B cell (primary cell): ENCODE data around the gene PTPRN2. TPM values are rescaled to one million over a fixed set of nuclear protein-coding genes. Genes with fewer than 3 reads are reported as not detected.

Experiments used
- ATAC-seq: fragments of 200-7000 bp; cut with Tn5 transposase; one replicate; pipeline ENCODE4 v1.10.0; 2021; ENCODE audit warnings: low read depth, mild to moderate bottlenecking, moderate number of reproducible peaks, moderate library complexity
- CTCF ChIA-PET: fragments of 350-600 bp; sonication (Branson Sonifier 250); formaldehyde crosslinking; loops from one replicate; lab custom pipeline; 2021; ENCODE audit warnings: antibody characterized with exemption, inconsistent platforms; lab: Charles Lee
- POLR2A ChIA-PET: fragments of 350-600 bp; sonication (Branson Sonifier 250); formaldehyde crosslinking; loops from one replicate; lab custom pipeline; 2021; ENCODE audit warnings: antibody characterized with exemption; lab: Charles Lee
- DNase-seq: peaks from one replicate; pipeline ENCODE4 v3.0.0; 2013
- H2AFZ ChIP-seq: 2 replicates; pipeline ENCODE4 v1.6.1; 2012; ENCODE audit warnings: mild to moderate bottlenecking, low read depth, low read length; ENCODE audit not compliant: insufficient read depth, poor library complexity, severe bottlenecking
- H3K27ac ChIP-seq, 2 donors: 1 replicate in 1 of 2; 2 replicates in 1 of 2; pipeline ENCODE4 v1.5.1; 2012 to 2013; ENCODE audit warnings: low read length in 2 of 2, mild to moderate bottlenecking in 2 of 2, moderate library complexity in 1 of 2
- H3K27me3 ChIP-seq, 4 experiments: fragments of 200-600 bp in 1 of 4; sonication (generic) in 1 of 4; replicated peaks in 1 of 4; 1 replicate in 2 of 4; 2 replicates in 2 of 4; pipeline versions ENCODE4 v1.6.1 to v1.7.0; 2013 to 2016; ENCODE audit warnings: low read length in 3 of 4, mild to moderate bottlenecking in 2 of 4, mixed read lengths in 1 of 4, moderate library complexity in 1 of 4; ENCODE audit not compliant: insufficient read depth in 4 of 4, control insufficient read depth in 3 of 4; ENCODE audit errors: control extremely low read depth in 1 of 4
- H3K36me3 ChIP-seq, 2 experiments: replicated peaks in 1 of 2; 1 replicate in 1 of 2; 2 replicates in 1 of 2; pipeline versions ENCODE4 v1.6.1 to v1.7.1; 2013; ENCODE audit warnings: low read length in 1 of 2; ENCODE audit not compliant: insufficient read depth in 2 of 2, control insufficient read depth in 1 of 2; ENCODE audit errors: control extremely low read depth in 1 of 2, extremely low read depth in 1 of 2
- H3K4me1 ChIP-seq, 2 donors: fragments of 200-600 bp in 1 of 2; sonication (generic) in 1 of 2; 1 replicate in 1 of 2; 2 replicates in 1 of 2; pipeline versions ENCODE4 v1.5.1 to v1.6.1; 2013 to 2017; ENCODE audit warnings: low read length in 2 of 2; ENCODE audit not compliant: control insufficient read depth in 2 of 2, insufficient read depth in 2 of 2
- H3K4me2 ChIP-seq: replicated peaks from 2 replicates; pipeline ENCODE3; 2012; ENCODE audit warnings: mild to moderate bottlenecking, low read depth, low read length; ENCODE audit not compliant: poor library complexity, severe bottlenecking
- H3K4me3 ChIP-seq, 5 experiments: fragments of 200-600 bp in 1 of 5; sonication (generic) in 1 of 5; 1 replicate in 3 of 5; 2 replicates in 2 of 5; pipeline versions ENCODE4 v1.5.1 to v1.7.0; 2011 to 2016; ENCODE audit warnings: low read length in 4 of 5, mild to moderate bottlenecking in 4 of 5, low read depth in 2 of 5, control low read depth in 1 of 5, moderate library complexity in 1 of 5; ENCODE audit not compliant: insufficient read depth in 1 of 5; ENCODE audit errors: control extremely low read depth in 1 of 5, extremely low read depth in 1 of 5
- H3K79me2 ChIP-seq: fragments of 200-600 bp; sonication (generic); one replicate; pipeline ENCODE4 v1.6.0; 2016; ENCODE audit warnings: low read length; ENCODE audit not compliant: control insufficient read depth, insufficient read depth
- H3K9ac ChIP-seq: fragments of 200-600 bp; sonication (generic); 2 replicates; pipeline ENCODE4 v1.6.1; 2017; ENCODE audit warnings: mild to moderate bottlenecking, low read length, moderate library complexity
- H3K9me3 ChIP-seq, 3 donors: one replicate each; pipeline versions ENCODE4 v1.6.1 to v1.7.1; 2013; ENCODE audit warnings: low read length in 2 of 3; ENCODE audit not compliant: control insufficient read depth in 2 of 3, insufficient read depth in 1 of 3; ENCODE audit errors: control extremely low read depth in 1 of 3
- H4K20me1 ChIP-seq: 2 replicates; pipeline ENCODE4 v1.6.0; 2012; ENCODE audit warnings: mild to moderate bottlenecking, low read length; ENCODE audit not compliant: insufficient read depth, control insufficient read depth, poor library complexity, severe bottlenecking
- H3K27ac Mint-ChIP-seq: one replicate; pipeline ENCODE4 v1.8.0; 2021; ENCODE audit warnings: mixed read lengths
- H3K27me3 Mint-ChIP-seq: one replicate; pipeline ENCODE4 v1.8.0; 2021; ENCODE audit warnings: mixed read lengths
- H3K4me1 Mint-ChIP-seq: one replicate; pipeline ENCODE4 v1.8.0; 2021; ENCODE audit warnings: mixed read lengths
- H3K4me3 Mint-ChIP-seq: one replicate; pipeline ENCODE4 v1.8.0; 2021; ENCODE audit warnings: mixed read lengths
- H3K9me3 Mint-ChIP-seq: one replicate; pipeline ENCODE4 v1.8.0; 2022; ENCODE audit warnings: mixed read lengths; ENCODE audit not compliant: insufficient read depth
- CTCF ChIP-seq: fragments of 200-600 bp; IDR thresholded peaks from one replicate; pipeline ENCODE4 v1.8.0; 2022; ENCODE audit warnings: antibody characterized with exemption, mild to moderate bottlenecking
- EZH2 ChIP-seq: IDR thresholded peaks from 2 replicates; pipeline ENCODE4 v1.6.1; 2012; ENCODE audit warnings: borderline replicate concordance, low read depth, mild to moderate bottlenecking, moderate library complexity, low read length; ENCODE audit not compliant: insufficient read depth, poor library complexity, severe bottlenecking
- WGBS: methylation state at CpG from one replicate; pipeline ENCODE4 v1.1.5; 2013; ENCODE audit warnings: missing lambda C conversion rate; ENCODE audit not compliant: insufficient coverage; 5-methylcytosine and 5-hydroxymethylcytosine counted together
- intact Hi-C: fragments of 100-400 bp; cut with micrococcal nuclease; formaldehyde crosslinking; loops from one replicate; pipeline ENCODE4 v1.10.0; 2022
- polyA plus RNA-seq: library from polyadenylated mRNA; depleted of rRNA; stranded (reverse); fragments of >200 nt; gene quantifications from 2 replicates; pipeline ENCODE4 v1.2.3, GENCODE V29; 2012
- total RNA-seq, 2 donors: library from RNA; stranded (reverse); fragments of 120-200 nt in 1 of 2; gene quantifications; 1 replicate in 1 of 2; 2 replicates in 1 of 2; pipeline versions ENCODE4 v1.2.3 to v1.2.4, GENCODE V29; 2013 to 2022

The PTPRN2 gene
- total and polyA plus RNA-seq, 2 donors (not counting 1 experiment from before 2014, with no cell fraction given) = 2.0 to 5.0 TPM

- DNase-seq = no peak
- 95% methylated on average over 21 of the region's 21 CpGs for WGBS
- POLR2A ChIA-PET = no interaction called here
Measured at GRCh38 chr7:157861031-157861491, 726.6 kb downstream of the PTPRN2 start.

GRCh38 chr7:157860406-157860805, 727.2 kb downstream of the PTPRN2 start:
- H3K4me2 ChIP-seq = no peak overlapping the region
- WGBS = 94% methylated on average over 2 of the region's 11 CpGs

More at GRCh38 chr7:157861031-157861491, 726.6 kb downstream of the PTPRN2 start:
- no peaks in the 10 kb centered on the region for H3K9me3 Mint-ChIP-seq
- peaks cover 0 to 34% (median 0%) of the 10 kb centered on the region in 3 donors for H3K9me3 ChIP-seq
- TF ChIP-seq CTCF = no peak
- no peak for TF ChIP-seq EZH2
- no peak overlapping the region for H2AFZ ChIP-seq
- H4K20me1 ChIP-seq = no peaks in the 10 kb centered on the region
- no peaks in the 10 kb centered on the region for H3K79me2 ChIP-seq
- H3K4me1 ChIP-seq = no peaks in the 10 kb centered on the region
- H3K27ac ChIP-seq = no peak overlapping the region
- H3K9ac ChIP-seq = no peak overlapping the region
- no peak overlapping the region for H3K4me3 Mint-ChIP-seq
- H3K27me3 ChIP-seq = no peaks in the 10 kb centered on the region
- no peak overlapping the region for H3K27ac Mint-ChIP-seq
- ATAC-seq = no peak
- H3K4me2 ChIP-seq = no peak overlapping the region
- H3K27me3 Mint-ChIP-seq = no peaks in the 10 kb centered on the region
- intact Hi-C loops = no loop called here
- no peak overlapping the region for H3K4me3 ChIP-seq
- no peaks in the 10 kb centered on the region for H3K36me3 ChIP-seq
- H3K4me1 Mint-ChIP-seq = no peaks in the 10 kb centered on the region
- CTCF ChIA-PET = no interaction called here

More at GRCh38 chr7:157860406-157860805, 727.2 kb downstream of the PTPRN2 start:
- H2AFZ ChIP-seq = no peak overlapping the region
- no peak overlapping the region for H3K27ac ChIP-seq
- no peaks in the 10 kb centered on the region for H3K27me3 ChIP-seq
- no peak for DNase-seq
- TF ChIP-seq EZH2 = no peak
- no peaks in the 10 kb centered on the region for H3K9me3 Mint-ChIP-seq
- H3K4me1 Mint-ChIP-seq = peaks cover 3% of the 10 kb centered on the region
- no peak overlapping the region for H3K9ac ChIP-seq
- ChIA-PET POLR2A (no interaction called here), CTCF (no interaction called here)
- peaks cover 0 to 30% (median 0%) of the 10 kb centered on the region in 3 donors for H3K9me3 ChIP-seq
- H3K4me1 ChIP-seq = peaks cover 0 to 6% of the 10 kb centered on the region in 2 donors
- no peaks in the 10 kb centered on the region for H4K20me1 ChIP-seq
- H3K4me3 ChIP-seq = no peak overlapping the region
- no peaks in the 10 kb centered on the region for H3K27me3 Mint-ChIP-seq
- intact Hi-C loops = no loop called here
- H3K4me3 Mint-ChIP-seq = no peak overlapping the region
- H3K36me3 ChIP-seq = no peaks in the 10 kb centered on the region
- H3K27ac Mint-ChIP-seq = no peak overlapping the region
- no peaks in the 10 kb centered on the region for H3K79me2 ChIP-seq
- ATAC-seq = no peak
